SK-N-SH (cell line): ENCODE data around the gene GALNTL6. TPM values are rescaled to one million over a fixed set of nuclear protein-coding genes. Genes with fewer than 3 reads are reported as not detected.

Source experiments
- CTCF ChIA-PET: fragments of 300-600, 350-600 bp; formaldehyde crosslinking; extraction: SDS; loops from one replicate; lab custom pipeline; 2021; lab: Yijun Ruan, JAX
- POLR2A ChIA-PET: fragments of 350-600 bp; sonication (Branson Sonifier 250); formaldehyde crosslinking; extraction: SDS; loops from one replicate; lab custom pipeline; 2020; ENCODE audit warnings: antibody characterized with exemption, inconsistent platforms; lab: Yijun Ruan, JAX
- DNase-seq: peaks from one replicate; pipeline ENCODE4 v3.0.0; 2012
- H2AFZ ChIP-seq: fragments of 200-600 bp; sonication (generic); 2 replicates; pipeline ENCODE4 v1.8.1; 2016; ENCODE audit warnings: antibody characterized with exemption, mild to moderate bottlenecking, low read depth
- H3F3A ChIP-seq: fragments of 200-600 bp; sonication (generic); replicated peaks from 2 replicates; pipeline ENCODE3; 2016; ENCODE audit warnings: antibody characterized with exemption, mild to moderate bottlenecking; ENCODE audit not compliant: insufficient read depth
- H3K27ac ChIP-seq, 2 experiments: fragments of 200-500 bp in 1 of 2; fragments of 200-600 bp in 1 of 2; sonication (Bioruptor generic) in 1 of 2; sonication (generic), shearing (Covaris generic) in 1 of 2; 2 replicates each; pipeline versions ENCODE4 v1.5.1 to v1.6.1; 2014 to 2016; ENCODE audit warnings: low read depth in 2 of 2, inconsistent platforms in 1 of 2, low read length in 1 of 2, mild to moderate bottlenecking in 1 of 2, mixed read lengths in 1 of 2
- H3K27me3 ChIP-seq: fragments of 200-600 bp; sonication (generic), shearing (Covaris generic); 2 replicates; pipeline ENCODE4 v1.6.1; 2016; ENCODE audit warnings: mixed run types; ENCODE audit not compliant: insufficient read depth
- H3K36me3 ChIP-seq, 2 experiments: fragments of 200-500 bp in 1 of 2; fragments of 200-600 bp in 1 of 2; sonication (Bioruptor generic) in 1 of 2; sonication (generic) in 1 of 2; replicated peaks in 1 of 2; 2 replicates each; pipeline versions ENCODE3 to v1.5.1; 2014 to 2016; ENCODE audit warnings: low read length in 1 of 2, mild to moderate bottlenecking in 1 of 2; ENCODE audit not compliant: insufficient read depth in 2 of 2, control insufficient read depth in 1 of 2
- H3K4me1 ChIP-seq, 2 experiments: fragments of 200-500 bp in 1 of 2; fragments of 200-600 bp in 1 of 2; sonication (Bioruptor generic) in 1 of 2; sonication (generic), shearing (Covaris generic) in 1 of 2; 2 replicates each; pipeline versions ENCODE4 v1.5.1 to v1.6.1; 2014 to 2016; ENCODE audit warnings: low read depth in 1 of 2, low read length in 1 of 2, mixed run types in 1 of 2; ENCODE audit not compliant: insufficient read depth in 2 of 2, control insufficient read depth in 1 of 2
- H3K4me2 ChIP-seq: fragments of 200-600 bp; sonication (generic), shearing (Covaris generic); 2 replicates; pipeline ENCODE4 v1.6.1; 2017; ENCODE audit warnings: mixed run types
- H3K4me3 ChIP-seq, 2 experiments: fragments of 200-500 bp in 1 of 2; fragments of 200-600 bp in 1 of 2; sonication (Bioruptor generic) in 1 of 2; sonication (generic), shearing (Covaris generic) in 1 of 2; 2 replicates each; pipeline versions ENCODE4 v1.5.1 to v1.8.1; 2014 to 2016; ENCODE audit warnings: low read depth in 2 of 2, inconsistent platforms in 1 of 2, low read length in 1 of 2, mild to moderate bottlenecking in 1 of 2, mixed read lengths in 1 of 2, moderate library complexity in 1 of 2
- H3K79me2 ChIP-seq: fragments of 200-600 bp; sonication (generic); 2 replicates; pipeline ENCODE4 v1.8.1; 2017; ENCODE audit warnings: mild to moderate bottlenecking; ENCODE audit not compliant: insufficient read depth
- H3K9ac ChIP-seq: fragments of 200-600 bp; sonication (generic); 2 replicates; pipeline ENCODE4 v1.6.1; 2017; ENCODE audit warnings: mixed run types
- H3K9me2 ChIP-seq: fragments of 200-600 bp; sonication (generic); 2 replicates; pipeline ENCODE4 v1.6.1; 2017; ENCODE audit warnings: mixed run types
- H3K9me3 ChIP-seq: fragments of 200-600 bp; sonication (generic); 2 replicates; pipeline ENCODE4 v1.6.1; 2017; ENCODE audit warnings: mixed run types, mild to moderate bottlenecking, moderate library complexity
- H4K20me1 ChIP-seq: fragments of 200-600 bp; sonication (generic); 2 replicates; pipeline ENCODE4 v1.6.1; 2017; ENCODE audit warnings: mild to moderate bottlenecking, mixed run types; ENCODE audit not compliant: insufficient read depth
- CHD2 ChIP-seq: fragments of 150-350 bp; IDR thresholded peaks from 2 replicates; pipeline ENCODE4 v1.6.1; 2018; ENCODE audit warnings: low read length; ENCODE audit not compliant: partially characterized antibody
- CTCF ChIP-seq: fragments of 200-600 bp; sonication (generic); IDR thresholded peaks from 2 replicates; pipeline ENCODE4 v1.6.1; 2017; ENCODE audit warnings: antibody characterized with exemption, mild to moderate bottlenecking, moderate library complexity
- EP300 ChIP-seq, 2 experiments: IDR thresholded peaks; 2 replicates each; pipeline versions ENCODE4 v1.4.0 to v1.6.1; 2012; ENCODE audit warnings: borderline replicate concordance in 1 of 2, low read depth in 1 of 2, low read length in 1 of 2
- EZH2phosphoT487 ChIP-seq: fragments of 200-600 bp; sonication (generic); IDR thresholded peaks from 2 replicates; pipeline ENCODE4 v1.6.1; 2017; ENCODE audit warnings: low read depth, mixed run types, mild to moderate bottlenecking, antibody characterized with exemption, moderate library complexity, borderline replicate concordance
- FOSL2 ChIP-seq: IDR thresholded peaks from 2 replicates; pipeline ENCODE4 v1.4.0; 2012; ENCODE audit warnings: low read depth, mild to moderate bottlenecking, moderate library complexity, borderline replicate concordance
- FOXJ3 ChIP-seq: sonication (generic); formaldehyde crosslinking; IDR thresholded peaks from 2 replicates; pipeline ENCODE4 v1.5.1; 2020; ENCODE audit warnings: mild to moderate bottlenecking, missing genetic modification reagents
- FOXM1 ChIP-seq: IDR thresholded peaks from 2 replicates; pipeline ENCODE4 v1.4.0; 2012; ENCODE audit warnings: low read depth, mild to moderate bottlenecking
- JUND ChIP-seq: IDR thresholded peaks from 2 replicates; pipeline ENCODE4 v1.4.0; 2012
- MEF2A ChIP-seq: IDR thresholded peaks from 2 replicates; pipeline ENCODE4 v1.4.0; 2012; ENCODE audit warnings: low read depth, borderline replicate concordance
- NFIC ChIP-seq: IDR thresholded peaks from 2 replicates; pipeline ENCODE4 v1.4.0; 2012; ENCODE audit warnings: borderline replicate concordance
- POLR2AphosphoS5 ChIP-seq: IDR thresholded peaks from 2 replicates; pipeline ENCODE4 v1.6.1; 2012; ENCODE audit warnings: low read depth, low read length
- REST ChIP-seq: IDR thresholded peaks from 2 replicates; pipeline ENCODE4 v1.6.1; 2012; ENCODE audit warnings: mild to moderate bottlenecking, low read depth, low read length, moderate library complexity
- RFX5 ChIP-seq: IDR thresholded peaks from 2 replicates; pipeline ENCODE4 v1.6.1; 2012; ENCODE audit warnings: mild to moderate bottlenecking, improper control_type of control experiment, low read length
- RXRA ChIP-seq: IDR thresholded peaks from 2 replicates; pipeline ENCODE4 v1.4.0; 2012; ENCODE audit warnings: low read depth, mild to moderate bottlenecking, borderline replicate concordance
- SIN3A ChIP-seq: IDR thresholded peaks from 2 replicates; pipeline ENCODE4 v1.6.1; 2012; ENCODE audit warnings: low read depth, mild to moderate bottlenecking, low read length, moderate library complexity, borderline replicate concordance
- USF1 ChIP-seq: IDR thresholded peaks from 2 replicates; pipeline ENCODE4 v1.4.0; 2012; ENCODE audit warnings: low read depth, borderline replicate concordance
- YY1 ChIP-seq: IDR thresholded peaks from 2 replicates; pipeline ENCODE4 v1.4.0; 2012; ENCODE audit warnings: low read depth, mild to moderate bottlenecking
- WGBS: methylation state at CpG from one replicate; pipeline ENCODE4 v1.1.6; 2017; ENCODE audit warnings: low lambda C conversion rate; 5-methylcytosine and 5-hydroxymethylcytosine counted together
- polyA plus RNA-seq, 3 experiments: library from polyadenylated mRNA; depleted of rRNA; stranded (reverse); fragments of >200 nt; gene quantifications; 2 replicates each; pipeline ENCODE4 v1.2.3, GENCODE V29; 2012
- TF ChIP-seq, protein P1 (sequence below): fragments of 150-350 bp; IDR thresholded peaks from 2 replicates; pipeline ENCODE4 v1.6.1; 2017; ENCODE audit warnings: antibody characterized with exemption, low read length, low read depth, borderline replicate concordance
- TF ChIP-seq, protein P2 (sequence below): fragments of 150-350 bp; IDR thresholded peaks from 2 replicates; pipeline ENCODE4 v1.6.1; 2016; ENCODE audit warnings: mild to moderate bottlenecking, low read depth, low read length

GALNTL6 gene
- polyA plus RNA-seq, 1 of the 3 experiments (the other 2 are of a cell fraction) = 0.07 TPM

DNA sequence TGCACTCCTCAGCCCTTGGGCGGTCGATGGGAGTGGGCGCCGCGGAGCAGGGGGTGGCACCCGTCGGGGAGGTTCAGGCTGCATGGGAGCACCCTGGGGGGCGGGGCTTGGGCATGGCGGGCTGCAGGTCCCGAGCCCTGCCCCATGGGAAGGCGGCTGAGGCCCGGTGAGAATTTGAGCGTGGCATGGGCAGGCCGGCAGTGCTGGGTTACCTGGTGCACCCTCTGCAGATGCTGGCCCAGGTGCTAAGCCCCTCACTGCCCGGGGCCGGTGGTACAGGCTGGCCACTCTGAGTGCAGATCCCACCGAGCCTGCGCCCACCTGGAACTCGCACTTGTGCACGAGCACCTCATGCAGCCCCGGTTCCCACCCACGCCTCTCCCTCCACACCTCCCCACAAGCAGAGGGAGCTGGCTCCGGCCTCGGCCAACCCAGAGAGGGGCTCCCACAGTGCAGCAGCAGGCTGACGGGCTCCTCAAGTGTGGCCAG lies 556.3 kb downstream of the GALNTL6 start:
- Histone ChIP-seq H2AFZ (no peak overlapping the region), H3K27ac (no peak overlapping the region), H3K79me2 (no peaks in the 10 kb centered on the region), H3K9me3 (no peaks in the 10 kb centered on the region), H3K27me3 (no peaks in the 10 kb centered on the region), H3K9me2 (no peaks in the 10 kb centered on the region), H3K4me2 (no peak overlapping the region), H4K20me1 (no peaks in the 10 kb centered on the region), H3K9ac (no peak overlapping the region), H3F3A (no peaks in the 10 kb centered on the region), H3K4me3 (no peak overlapping the region), H3K4me1 (no peaks in the 10 kb centered on the region), H3K36me3 (no peaks in the 10 kb centered on the region)
- 82% methylated on average over 12 of the region's 25 CpGs for WGBS
- DNase-seq = no peak
- ChIA-PET POLR2A (no interaction called here), CTCF (interaction anchor here (0.6 kb wide), 1 partner anchor 180 kb away, joined by 3 read pairs; no protein-coding TSS in a partner anchor)
- TF ChIP-seq FOXJ3 (no peak), CHD2 (no peak), RXRA (no peak)

GRCh38 chr4:172377486-172378140 lies 564.4 kb downstream of the GALNTL6 start:
- no peak overlapping the region for H3K27ac ChIP-seq
- H3F3A ChIP-seq = no peaks in the 10 kb centered on the region
- ChIA-PET POLR2A (no interaction called here), CTCF (no interaction called here)
- H4K20me1 ChIP-seq = no peaks in the 10 kb centered on the region
- H3K4me2 ChIP-seq = no peak overlapping the region
- no peaks in the 10 kb centered on the region for H3K27me3 ChIP-seq
- H2AFZ ChIP-seq = no peak overlapping the region
- no peaks in the 10 kb centered on the region for H3K36me3 ChIP-seq
- H3K9me3 ChIP-seq = no peaks in the 10 kb centered on the region
- WGBS = 83% methylated on average over 11 of the region's 27 CpGs
- no peaks in the 10 kb centered on the region for H3K9me2 ChIP-seq
- no peak overlapping the region for H3K9ac ChIP-seq
- DNase-seq = no peak
- no peak overlapping the region for H3K4me3 ChIP-seq
- H3K4me1 ChIP-seq = no peaks in the 10 kb centered on the region
- no peaks in the 10 kb centered on the region for H3K79me2 ChIP-seq
- TF ChIP-seq MEF2A = no peak
- TF ChIP-seq FOSL2 = no peak
- no peak for TF ChIP-seq SIN3A
- TF ChIP-seq YY1 = no peak
- TF ChIP-seq, protein P1, sequence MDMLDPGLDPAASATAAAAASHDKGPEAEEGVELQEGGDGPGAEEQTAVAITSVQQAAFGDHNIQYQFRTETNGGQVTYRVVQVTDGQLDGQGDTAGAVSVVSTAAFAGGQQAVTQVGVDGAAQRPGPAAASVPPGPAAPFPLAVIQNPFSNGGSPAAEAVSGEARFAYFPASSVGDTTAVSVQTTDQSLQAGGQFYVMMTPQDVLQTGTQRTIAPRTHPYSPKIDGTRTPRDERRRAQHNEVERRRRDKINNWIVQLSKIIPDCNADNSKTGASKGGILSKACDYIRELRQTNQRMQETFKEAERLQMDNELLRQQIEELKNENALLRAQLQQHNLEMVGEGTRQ = no peak
- no peak for TF ChIP-seq JUND
- TF ChIP-seq, protein P2, sequence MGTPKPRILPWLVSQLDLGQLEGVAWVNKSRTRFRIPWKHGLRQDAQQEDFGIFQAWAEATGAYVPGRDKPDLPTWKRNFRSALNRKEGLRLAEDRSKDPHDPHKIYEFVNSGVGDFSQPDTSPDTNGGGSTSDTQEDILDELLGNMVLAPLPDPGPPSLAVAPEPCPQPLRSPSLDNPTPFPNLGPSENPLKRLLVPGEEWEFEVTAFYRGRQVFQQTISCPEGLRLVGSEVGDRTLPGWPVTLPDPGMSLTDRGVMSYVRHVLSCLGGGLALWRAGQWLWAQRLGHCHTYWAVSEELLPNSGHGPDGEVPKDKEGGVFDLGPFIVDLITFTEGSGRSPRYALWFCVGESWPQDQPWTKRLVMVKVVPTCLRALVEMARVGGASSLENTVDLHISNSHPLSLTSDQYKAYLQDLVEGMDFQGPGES = no peak
- no peak for TF ChIP-seq RXRA
- TF ChIP-seq EZH2phosphoT487 = no peak
- TF ChIP-seq RFX5 = no peak
- TF ChIP-seq NFIC = no peak
- no peak for TF ChIP-seq POLR2AphosphoS5
- TF ChIP-seq CTCF = no peak
- TF ChIP-seq FOXM1 = no peak
- TF ChIP-seq USF1 = no peak
- TF ChIP-seq EP300 (IDR thresholded peaks at IDR 0.05; ENCODE audit: borderline replicate concordance in 1 of 2, low read depth in 1 of 2, low read length in 1 of 2) = no peak
- TF ChIP-seq REST = no peak
